OCI-LY7 (cell line): ENCODE data around the gene GTF2F1. TPM values are rescaled to one million over a fixed set of nuclear protein-coding genes. Genes with fewer than 3 reads are reported as not detected.

Experiments
- BruUV-seq: library from RNA; stranded (reverse); fragments of 400-500 nt; replicated peaks from 2 replicates; lab custom pipeline; 2021; lab: Mats Ljungman, UMichigan
- CTCF ChIA-PET: fragments of 300-600 bp; sonication (Branson Sonifier 250); formaldehyde crosslinking; loops from one replicate; lab custom pipeline; 2022; ENCODE audit warnings: antibody characterized with exemption; ENCODE audit not compliant: unreplicated experiment; lab: Charles Lee
- POLR2A ChIA-PET: fragments of 300-600 bp; sonication (Branson Sonifier 250); formaldehyde crosslinking; loops from one replicate; lab custom pipeline; 2022; ENCODE audit warnings: antibody characterized with exemption; lab: Charles Lee
- DNase-seq: peaks from one replicate; pipeline ENCODE4 v3.0.0-alpha.2; 2015; ENCODE audit warnings: low spot score
- H2AFZ ChIP-seq: fragments of 200-600 bp; sonication (generic), shearing (Covaris generic); 2 replicates; pipeline ENCODE4 v1.6.1; 2014; ENCODE audit warnings: mild to moderate bottlenecking, antibody characterized with exemption, low read length, moderate library complexity
- H3K27ac ChIP-seq: fragments of 200-600 bp; sonication (generic); 2 replicates; pipeline ENCODE4 v1.5.1; 2014; ENCODE audit warnings: mixed run types, low read depth, mild to moderate bottlenecking, moderate library complexity, low read length, inconsistent platforms; ENCODE audit not compliant: poor library complexity, severe bottlenecking
- H3K36me3 ChIP-seq: fragments of 200-600 bp; sonication (generic); 2 replicates; pipeline ENCODE4 v1.6.1; 2014; ENCODE audit warnings: mild to moderate bottlenecking, antibody characterized with exemption, low read length, moderate library complexity, mixed read lengths; ENCODE audit not compliant: insufficient read depth
- H3K4me1 ChIP-seq: fragments of 200-600 bp; sonication (generic); 2 replicates; pipeline ENCODE4 v1.5.1; 2014; ENCODE audit warnings: mild to moderate bottlenecking, low read length; ENCODE audit not compliant: insufficient read depth, poor library complexity, severe bottlenecking
- H3K4me2 ChIP-seq: fragments of 200-600 bp; sonication (generic); 2 replicates; pipeline ENCODE4 v1.6.1; 2014; ENCODE audit warnings: mild to moderate bottlenecking, low read length
- H3K4me3 ChIP-seq: fragments of 200-600 bp; sonication (generic); 2 replicates; pipeline ENCODE4 v1.5.1; 2014; ENCODE audit warnings: mild to moderate bottlenecking, low read depth, low read length; ENCODE audit not compliant: poor library complexity, severe bottlenecking
- H3K79me2 ChIP-seq: fragments of 200-600 bp; sonication (generic); 2 replicates; pipeline ENCODE4 v1.6.1; 2016; ENCODE audit warnings: low read depth, mild to moderate bottlenecking, low read length, moderate library complexity, mixed read lengths; ENCODE audit not compliant: insufficient read depth
- H3K9me2 ChIP-seq: fragments of 200-600 bp; sonication (generic); 2 replicates; pipeline ENCODE4 v1.6.1; 2016; ENCODE audit warnings: mild to moderate bottlenecking, low read length, mixed read lengths; ENCODE audit not compliant: insufficient read depth
- H3K9me3 ChIP-seq: fragments of 200-600 bp; sonication (generic); 2 replicates; pipeline ENCODE4 v1.6.1; 2014; ENCODE audit warnings: mild to moderate bottlenecking, mixed run types, low read length, mixed read lengths
- H4K20me1 ChIP-seq: fragments of 200-600 bp; sonication (generic); 2 replicates; pipeline ENCODE4 v1.6.1; 2014; ENCODE audit warnings: mild to moderate bottlenecking, antibody characterized with exemption, low read length, moderate library complexity, mixed read lengths; ENCODE audit not compliant: insufficient read depth
- CTCF ChIP-seq: fragments of 200-600 bp; sonication (generic); conservative IDR thresholded peaks from 2 replicates; pipeline ENCODE4 v1.5.1; 2014; ENCODE audit warnings: mild to moderate bottlenecking, antibody characterized with exemption, low read length, moderate library complexity, mixed read lengths
- EZH2phosphoT487 ChIP-seq: fragments of 200-600 bp; sonication (generic); IDR thresholded peaks from 2 replicates; pipeline ENCODE4 v1.6.1; 2018; ENCODE audit warnings: low read depth, borderline replicate concordance, mild to moderate bottlenecking, mixed run types, antibody characterized with exemption, low read length, moderate library complexity, mixed read lengths
- intact Hi-C: fragments of 100-400 bp; cut with micrococcal nuclease; formaldehyde crosslinking; loops from one replicate; pipeline ENCODE4 v1.10.0; 2022; ENCODE audit not compliant: unreplicated experiment
- total RNA-seq, 2 experiments: library from RNA; depleted of rRNA in 1 of 2; stranded (reverse); fragments of >200 nt in 1 of 2; shearing (Covaris generic) in 1 of 2; gene quantifications; 2 replicates each; pipeline ENCODE4 v1.2.3, GENCODE V29; 2014 to 2022

The GTF2F1 gene
- total RNA-seq, 2 experiments from 2014 or later: 31.1 to 43.2 TPM

- Histone ChIP-seq H3K36me3 (peaks cover 48% of the 10 kb centered on the region), H3K4me3 (peak overlapping the region; percentile 94), H4K20me1 (peaks cover 29% of the 10 kb centered on the region), H3K9me2 (no peaks in the 10 kb centered on the region), H3K79me2 (peaks cover 49% of the 10 kb centered on the region), H3K4me1 (peaks cover 26% of the 10 kb centered on the region), H2AFZ (no peak overlapping the region), H3K4me2 (peak overlapping the region; percentile 87), H3K9me3 (no peaks in the 10 kb centered on the region), H3K27ac (peak overlapping the region; percentile 20)
- POLR2A ChIA-PET: interaction anchor here (0.6 kb wide), 1 partner anchor 377 kb away, joined by 3 read pairs; no protein-coding TSS in a partner anchor
- BruUV-seq: no TSS peak
- TF ChIP-seq CTCF: no peak
- no peak for TF ChIP-seq EZH2phosphoT487
- intact Hi-C loops: loop anchor here (2.0 to 10.0 kb wide), 3 partner anchors 37 to 259 kb away; partner anchors contain the start of gene ALKBH7
- DNase-seq: peak; percentile 41
- CTCF ChIA-PET: no interaction called here
These were observed 30.7 kb upstream of the GTF2F1 start for GRCh38 chr19:6423499-6424194.

- intact Hi-C loops: loop anchor here (10.0 kb wide), 1 partner anchor 257 kb away; no protein-coding TSS in a partner anchor
- Histone ChIP-seq H3K79me2 (peaks cover 49% of the 10 kb centered on the region), H4K20me1 (peaks cover 29% of the 10 kb centered on the region)
These were observed 28.4 kb upstream of the GTF2F1 start for GRCh38 chr19:6421075-6422014.

More at GRCh38 chr19:6421075-6422014, 28.4 kb upstream of the GTF2F1 start:
- TF ChIP-seq EZH2phosphoT487 (no peak), CTCF (no peak)
- H3K27ac ChIP-seq: no peak overlapping the region
- DNase-seq: no peak
- 0 out of 2 replicates have a peak overlapping the region, but pooled peaks have one; percentile 87 for H3K4me2 ChIP-seq
- CTCF ChIA-PET: no interaction called here
- H3K4me3 ChIP-seq: no peak overlapping the region
- peaks cover 71% of the 10 kb centered on the region for H3K36me3 ChIP-seq
- no peak overlapping the region for H2AFZ ChIP-seq
- H3K9me3 ChIP-seq: no peaks in the 10 kb centered on the region
- no TSS peak for BruUV-seq
- H3K4me1 ChIP-seq: peaks cover 24% of the 10 kb centered on the region
- no peaks in the 10 kb centered on the region for H3K9me2 ChIP-seq
- POLR2A ChIA-PET: no interaction called here
